Fibroblast of skin of back (primary cell): ENCODE data around the gene ARHGAP26.

Source experiments
- DNase-seq: peaks from one replicate; pipeline ENCODE4 v3.0.0-alpha.2; 2013

The ARHGAP26 gene

GRCh38 chr5:142815469-142815868 lies 45.3 kb downstream of the ARHGAP26 start:
- DNase-seq = no peak

- DNase-seq = peak; percentile 84
Observed at GRCh38 chr5:142816531-142817430, 46.6 kb downstream of the ARHGAP26 start.

DNA sequence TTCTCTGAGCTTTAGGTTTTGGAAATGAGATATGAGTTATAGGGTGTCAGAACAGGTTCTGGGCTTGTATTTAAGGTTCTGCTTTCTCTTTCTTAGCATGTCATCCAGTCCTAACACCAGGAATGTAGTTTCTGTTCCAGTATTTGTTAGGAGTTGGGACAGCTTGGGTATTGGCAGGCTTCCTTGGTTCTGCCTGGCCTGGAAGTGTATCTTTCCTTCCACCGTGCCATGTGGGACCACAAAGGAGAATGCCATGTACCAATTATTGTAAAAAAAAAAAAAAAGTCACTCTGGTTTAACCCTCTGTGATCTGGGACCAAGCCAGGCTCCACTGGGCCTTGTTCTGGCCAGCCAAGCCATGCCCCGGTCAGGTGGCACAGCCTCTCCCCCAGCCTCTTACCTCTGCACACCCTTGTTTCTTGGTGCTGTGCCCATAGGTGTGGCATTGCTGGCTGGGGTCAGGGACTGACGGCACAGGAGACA lies 47.8 kb downstream of the ARHGAP26 start:
- DNase-seq = no peak

GRCh38 chr5:142819292-142819691 lies 49.1 kb downstream of the ARHGAP26 start:
- no peak for DNase-seq

GRCh38 chr5:142819825-142820224 lies 49.6 kb downstream of the ARHGAP26 start:
- DNase-seq = peak; percentile 32

DNA sequence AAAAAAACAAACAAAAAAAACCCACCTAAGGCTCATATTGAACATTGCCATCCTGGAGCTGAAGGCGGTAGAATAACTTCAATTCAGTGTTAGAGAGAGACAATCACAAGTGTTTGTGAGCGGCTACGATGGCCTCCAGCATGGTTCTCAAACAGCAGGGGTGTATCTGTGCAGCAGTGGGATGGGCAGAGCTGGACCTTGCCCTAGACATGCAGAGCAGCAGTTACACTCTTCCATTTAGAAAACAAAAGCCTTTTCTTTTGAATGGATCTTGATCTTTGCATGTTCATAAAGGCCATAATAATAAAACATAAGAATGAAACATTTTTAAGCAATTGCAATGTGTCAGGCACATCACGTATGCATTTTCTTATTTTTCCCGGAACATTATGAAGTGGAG lies 50.3 kb downstream of the ARHGAP26 start:
- DNase-seq = no peak

DNA sequence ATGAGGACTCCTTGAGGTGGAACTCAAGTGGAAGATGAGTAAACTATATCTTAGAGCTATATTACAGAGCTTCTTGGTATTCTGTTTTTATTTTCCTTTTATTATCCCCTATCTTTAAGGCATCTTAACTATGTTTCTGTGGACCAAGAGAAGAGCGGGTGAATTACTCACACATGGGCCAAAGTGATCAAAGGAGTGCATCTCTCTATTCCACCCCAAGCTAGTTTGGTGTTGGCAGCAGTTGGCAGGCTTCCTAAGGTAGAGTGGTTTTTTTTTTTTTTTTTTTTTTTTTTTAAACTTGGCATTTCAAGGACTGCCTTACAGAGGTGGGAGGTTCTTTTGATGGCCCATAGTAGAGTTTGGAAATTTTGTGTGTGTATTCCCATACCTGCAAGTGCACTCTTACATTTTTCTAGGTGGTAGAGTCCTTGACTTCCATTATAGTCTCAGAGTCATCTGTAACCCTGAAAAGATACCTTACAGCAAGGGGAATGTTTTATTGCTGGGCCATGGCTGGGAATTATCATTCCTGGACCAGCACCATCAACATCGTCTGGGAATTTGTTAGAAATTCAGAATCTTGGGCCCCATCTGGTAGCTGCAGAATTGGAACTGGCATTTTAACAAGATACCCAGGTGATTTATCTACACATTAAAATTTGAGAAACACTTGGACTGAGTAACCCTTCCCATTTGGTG lies 51.0 kb downstream of the ARHGAP26 start:
- peak; percentile 46 for DNase-seq

DNA sequence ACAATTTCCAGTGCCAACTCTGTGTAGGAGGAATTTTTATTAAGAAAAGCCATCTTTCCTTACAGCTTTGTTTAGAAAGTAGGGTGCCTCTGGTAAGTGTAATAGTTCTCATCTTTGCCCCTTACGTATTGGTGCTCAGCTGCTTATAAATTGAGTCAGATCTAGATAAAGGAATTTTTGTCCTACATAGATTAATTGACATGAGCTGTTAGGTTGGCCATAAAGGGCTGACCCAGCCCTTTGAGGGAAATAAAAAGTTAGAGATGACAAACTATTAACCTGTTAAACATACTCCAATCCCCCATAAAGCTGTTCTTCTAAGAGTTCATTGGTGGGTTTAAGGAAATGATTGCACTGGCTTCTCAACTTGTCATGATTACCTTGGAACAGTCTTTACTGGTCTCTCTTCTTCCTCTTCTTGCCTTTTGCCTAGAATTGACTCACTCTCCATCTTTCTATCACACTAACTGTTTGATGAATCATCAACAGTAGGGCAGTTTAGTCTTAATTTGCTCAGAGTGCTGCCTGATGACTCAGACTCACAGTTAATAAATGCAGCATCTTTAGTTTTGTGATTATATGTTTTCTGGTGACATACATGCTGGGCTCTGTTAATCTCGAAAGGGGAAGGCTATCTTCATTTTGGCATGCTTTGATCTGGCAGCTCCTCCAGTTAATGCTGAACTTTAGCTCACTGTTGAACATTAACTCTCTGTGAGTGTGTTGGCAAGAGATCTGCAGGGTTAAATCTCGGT lies 51.7 kb downstream of the ARHGAP26 start:
- DNase-seq = peak; percentile 93

GRCh38 chr5:142823126-142823525 lies 52.9 kb downstream of the ARHGAP26 start:
- DNase-seq = no peak

- DNase-seq = no peak
Observed at GRCh38 chr5:142823806-142824205, 53.6 kb downstream of the ARHGAP26 start.

DNA sequence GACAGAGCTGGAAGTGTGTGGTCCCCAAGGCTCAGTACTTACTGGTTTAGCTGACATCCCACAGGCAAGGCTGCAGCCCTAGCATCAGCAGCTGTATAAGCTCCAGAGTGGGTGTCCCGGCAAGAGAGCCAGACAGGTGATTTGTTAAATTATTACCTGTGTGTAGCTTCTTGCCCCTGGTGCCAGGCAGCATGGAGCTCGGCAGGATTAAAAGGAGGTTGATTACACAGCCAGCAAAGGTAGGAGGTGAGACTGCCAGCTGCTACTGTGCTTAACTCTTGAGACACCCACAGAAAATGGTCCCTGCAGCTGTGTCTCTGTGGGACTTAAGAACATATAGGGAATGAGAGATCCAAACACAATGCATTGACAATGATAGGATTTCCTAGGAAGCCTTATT lies 54.2 kb downstream of the ARHGAP26 start:
- DNase-seq = no peak

GRCh38 chr5:142825378-142826089 lies 55.4 kb downstream of the ARHGAP26 start:
- DNase-seq = no peak

GRCh38 chr5:142826093-142826492 lies 55.9 kb downstream of the ARHGAP26 start:
- no peak for DNase-seq

DNA sequence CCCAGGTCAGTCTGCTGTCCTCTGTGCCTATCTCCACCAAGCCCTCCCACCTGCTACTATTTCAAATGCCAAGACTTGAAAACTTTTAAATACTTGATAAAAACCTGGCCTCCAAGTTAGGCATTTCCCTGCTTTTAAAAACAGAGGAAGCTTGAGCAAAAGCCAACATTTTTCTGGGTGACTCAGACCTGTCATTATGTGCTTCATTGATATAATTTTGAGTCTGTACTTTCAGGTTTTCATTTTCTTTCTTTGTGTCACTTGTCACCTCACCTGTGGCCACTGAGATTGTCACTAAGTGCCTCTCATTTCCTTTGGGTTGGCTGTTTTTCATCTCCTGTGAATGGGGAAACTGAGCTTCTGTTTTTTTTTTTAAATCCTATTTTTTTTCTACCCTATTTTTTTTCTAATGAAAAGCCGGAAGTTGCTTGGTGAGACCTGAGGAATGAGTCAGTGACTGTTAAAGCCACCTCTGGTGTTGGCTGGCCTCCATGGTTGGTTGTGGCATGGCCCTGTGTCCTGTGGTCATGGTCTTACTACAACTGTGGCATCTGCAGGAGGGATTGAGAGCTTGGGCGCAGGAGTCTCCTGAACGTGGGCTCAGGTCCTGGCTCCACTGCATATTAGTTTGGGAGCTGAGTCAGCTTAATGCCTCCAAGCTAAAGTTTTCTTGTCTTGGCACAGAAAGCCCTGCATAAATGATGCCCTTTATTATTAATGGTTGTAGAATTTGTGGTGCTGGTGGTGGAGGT lies 56.7 kb downstream of the ARHGAP26 start:
- peak; percentile 70 for DNase-seq

GRCh38 chr5:142827934-142828576 lies 57.9 kb downstream of the ARHGAP26 start:
- no peak for DNase-seq

- no peak for DNase-seq
Observed at GRCh38 chr5:142828797-142829535, 58.8 kb downstream of the ARHGAP26 start.

DNA sequence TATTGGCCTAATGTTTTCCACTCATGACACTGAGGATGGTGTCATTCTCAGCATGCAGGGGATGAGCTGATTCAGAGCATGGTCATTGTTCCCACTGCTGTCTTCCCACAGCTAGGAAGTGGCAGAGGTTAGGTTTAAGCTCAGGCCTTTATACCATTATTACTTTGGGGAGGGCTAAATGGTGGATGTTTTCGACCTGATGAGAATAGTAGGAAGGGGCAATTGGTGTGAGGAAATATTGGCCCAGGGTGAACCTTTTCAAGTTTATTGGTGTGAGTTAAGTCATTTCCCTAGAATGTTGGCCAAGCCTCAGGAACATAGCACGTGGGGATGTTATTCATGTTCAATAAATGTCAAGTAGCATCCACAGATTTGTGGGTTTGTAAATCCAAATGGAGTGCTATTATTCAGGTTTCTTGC lies 59.6 kb downstream of the ARHGAP26 start:
- DNase-seq = peak; percentile 46

DNA sequence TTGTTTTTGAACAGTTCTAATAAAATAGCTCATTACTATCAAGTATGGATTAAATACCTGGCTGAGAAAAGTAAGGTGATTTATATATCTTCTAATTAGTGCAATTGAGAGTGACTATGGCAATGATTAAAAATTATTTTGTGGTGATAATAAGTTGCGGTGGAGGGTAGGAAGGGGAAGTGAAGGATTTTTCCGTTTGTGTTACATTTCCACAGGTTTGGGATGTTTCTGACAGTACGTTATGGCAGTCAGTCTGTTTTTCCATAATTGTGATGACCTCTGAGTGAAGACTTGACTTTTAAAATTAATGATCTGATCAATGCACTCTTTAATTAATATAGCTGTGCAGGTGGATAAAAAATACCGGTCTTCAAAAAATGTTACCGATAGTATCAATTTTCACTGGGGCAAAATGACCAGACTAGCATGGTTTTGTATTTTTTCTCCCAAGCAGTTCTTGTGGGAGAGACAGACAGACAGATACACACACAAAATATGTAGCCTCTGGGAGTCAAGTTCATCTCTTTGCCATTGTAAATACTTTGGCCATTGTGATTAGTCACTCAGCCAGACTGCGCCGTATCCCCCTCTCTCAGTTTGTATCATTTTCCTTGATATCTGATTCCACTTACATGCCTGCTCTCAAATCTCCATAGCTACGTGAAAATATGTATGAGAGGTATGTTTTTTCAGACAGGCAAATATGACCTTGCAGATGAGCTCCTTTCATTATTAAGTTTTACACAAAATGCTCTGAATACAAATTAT lies 60.2 kb downstream of the ARHGAP26 start:
- DNase-seq = peak; percentile 88

DNA sequence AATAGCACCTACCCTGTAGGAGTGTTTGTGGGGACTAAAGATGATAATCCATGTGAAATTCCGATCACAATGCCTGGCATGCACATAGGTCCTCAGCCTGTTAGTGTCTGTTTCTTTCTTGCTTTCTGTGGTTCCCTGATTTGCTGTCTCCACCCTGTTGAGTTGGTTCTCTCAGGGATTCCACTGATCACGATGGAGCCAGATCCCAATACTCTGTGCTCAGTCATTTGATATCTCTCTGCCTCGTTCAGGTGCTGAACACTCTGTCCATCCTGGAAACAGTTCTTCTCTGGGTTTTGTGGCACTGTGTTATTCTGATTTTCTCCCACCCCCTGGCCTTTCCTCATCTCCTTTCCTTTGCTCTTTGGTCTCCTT lies 60.8 kb downstream of the ARHGAP26 start:
- no peak for DNase-seq
